Bronchial epithelial cell (primary cell): Measurements from ENCODE around the gene TSPAN13. TPM values are rescaled to one million over a fixed set of nuclear protein-coding genes. Genes with fewer than 3 reads are reported as not detected.
A peak's percentile ranks its signal among the peaks of the same experiment; 100 is the strongest.

Source experiments
- DNase-seq: peaks from one replicate; pipeline ENCODE4 v3.0.0-alpha.2; 2010; ENCODE audit warnings: low read depth
- FAIRE-seq: peaks from 2 replicates; lab custom pipeline; 2011; peaks lifted over from hg19 to GRCh38; lab: Jason Lieb, UNC
- H3K27me3 ChIP-seq: 2 replicates; pipeline ENCODE4 v1.5.1; 2011; ENCODE audit warnings: low read length; ENCODE audit not compliant: control insufficient read depth, insufficient read depth
- H3K36me3 ChIP-seq: 2 replicates; pipeline ENCODE4 v1.5.1; 2011; ENCODE audit warnings: low read length; ENCODE audit not compliant: control insufficient read depth, insufficient read depth
- H3K4me3 ChIP-seq: 2 replicates; pipeline ENCODE4 v1.5.1; 2011; ENCODE audit warnings: mild to moderate bottlenecking, low read depth, low read length, control low read depth
- CTCF ChIP-seq: IDR thresholded peaks from 2 replicates; pipeline ENCODE4 v1.5.1; 2011; ENCODE audit warnings: mild to moderate bottlenecking, moderate library complexity, low read length, control low read depth, inconsistent platforms; ENCODE audit not compliant: insufficient read depth, severe bottlenecking
- total RNA-seq: library from RNA; depleted of rRNA; stranded (reverse); fragments of >200 nt; gene quantifications from 2 replicates; pipeline ENCODE4 v1.2.1, GENCODE V29; 2014

TSPAN13 gene
- total RNA-seq, 1 donor from 2014 or later = 41.6 TPM

- H3K27me3 ChIP-seq = no peaks in the 10 kb centered on the region
- H3K36me3 ChIP-seq = no peaks in the 10 kb centered on the region
- peak; percentile 13 for DNase-seq
- no peak for TF ChIP-seq CTCF
- H3K4me3 ChIP-seq = no peak overlapping the region
- no peak for FAIRE-seq
These were observed 40.6 kb upstream of the TSPAN13 start for GRCh38 chr7:16712916-16713315.

DNA sequence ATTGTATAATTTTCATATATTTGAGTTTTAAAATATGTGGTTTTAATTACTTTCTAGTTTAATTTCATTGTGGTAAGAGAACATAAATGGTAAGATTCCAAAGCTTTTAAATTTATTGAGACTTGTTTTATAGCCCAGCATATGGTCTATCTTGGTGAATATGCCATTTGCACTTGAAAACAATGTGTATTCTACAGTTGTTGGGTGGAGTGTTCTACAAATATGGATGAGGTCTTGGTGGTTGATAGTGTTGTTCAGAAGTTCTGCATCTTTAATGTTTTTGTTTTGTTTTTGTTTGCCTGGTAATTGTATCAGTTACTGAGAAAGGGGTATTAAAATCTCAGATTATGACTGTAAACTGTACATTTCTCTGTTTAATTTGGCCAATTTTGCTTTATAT lies 37.6 kb upstream of the TSPAN13 start:
- TF ChIP-seq CTCF = no peak
- H3K27me3 ChIP-seq = no peaks in the 10 kb centered on the region
- no peaks in the 10 kb centered on the region for H3K36me3 ChIP-seq
- no peak overlapping the region for H3K4me3 ChIP-seq
- FAIRE-seq (no peak), DNase-seq (no peak)

DNA sequence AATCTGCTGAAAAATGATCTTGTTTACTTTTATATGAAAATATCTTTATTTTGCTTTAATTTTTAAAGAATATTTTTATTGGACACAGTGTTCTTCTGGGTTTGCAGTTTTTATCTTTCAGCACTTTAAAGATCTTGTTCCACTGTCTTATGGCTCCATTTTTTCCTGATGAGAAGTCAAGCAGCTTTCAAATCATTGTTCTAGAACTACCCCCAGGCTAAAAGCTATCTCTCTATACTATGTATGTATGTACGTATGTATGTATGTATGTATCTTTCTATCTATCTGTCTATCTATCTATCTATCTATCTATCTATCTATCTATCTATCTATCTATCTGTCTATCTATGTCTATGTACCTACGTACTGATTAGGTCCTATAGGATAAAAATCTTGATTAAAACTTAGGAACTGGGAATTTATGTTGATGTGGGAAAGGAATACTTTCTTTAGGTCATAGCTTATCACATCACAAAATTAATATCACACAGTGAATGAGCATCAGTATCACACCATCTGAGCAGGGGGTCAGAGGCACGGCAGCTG lies 35.4 kb upstream of the TSPAN13 start:
- Histone ChIP-seq H3K4me3 (no peak overlapping the region), H3K36me3 (no peaks in the 10 kb centered on the region), H3K27me3 (no peaks in the 10 kb centered on the region)
- TF ChIP-seq CTCF = no peak
- DNase-seq (no peak), FAIRE-seq (no peak)

DNA sequence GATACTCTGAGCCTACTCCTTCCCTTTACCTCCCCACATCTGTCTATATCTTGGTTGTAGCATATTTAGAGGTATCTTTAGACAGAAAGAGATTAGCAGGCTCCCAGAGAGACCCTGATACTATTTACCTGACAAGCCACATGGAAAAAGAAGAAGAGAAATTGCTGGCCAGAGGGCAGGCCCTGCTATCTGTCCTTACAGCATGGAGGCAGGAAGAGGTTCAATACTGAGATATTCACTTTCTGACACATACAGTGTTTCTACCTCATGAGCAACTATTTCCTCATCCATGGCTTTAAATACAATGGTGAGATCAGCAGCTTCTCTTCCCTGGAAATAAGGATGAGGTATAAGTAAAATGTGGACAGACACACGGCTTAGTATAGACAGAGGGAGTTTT lies 33.9 kb upstream of the TSPAN13 start:
- peak; percentile 68 for DNase-seq
- H3K4me3 ChIP-seq = no peak overlapping the region
- FAIRE-seq = no peak
- H3K27me3 ChIP-seq = no peaks in the 10 kb centered on the region
- H3K36me3 ChIP-seq = no peaks in the 10 kb centered on the region
- no peak for TF ChIP-seq CTCF

- FAIRE-seq = no peak
- DNase-seq = no peak
- no peaks in the 10 kb centered on the region for H3K27me3 ChIP-seq
- no peaks in the 10 kb centered on the region for H3K36me3 ChIP-seq
- H3K4me3 ChIP-seq = no peak overlapping the region
- no peak for TF ChIP-seq CTCF
These were observed 32.0 kb upstream of the TSPAN13 start for GRCh38 chr7:16721541-16721940.

DNA sequence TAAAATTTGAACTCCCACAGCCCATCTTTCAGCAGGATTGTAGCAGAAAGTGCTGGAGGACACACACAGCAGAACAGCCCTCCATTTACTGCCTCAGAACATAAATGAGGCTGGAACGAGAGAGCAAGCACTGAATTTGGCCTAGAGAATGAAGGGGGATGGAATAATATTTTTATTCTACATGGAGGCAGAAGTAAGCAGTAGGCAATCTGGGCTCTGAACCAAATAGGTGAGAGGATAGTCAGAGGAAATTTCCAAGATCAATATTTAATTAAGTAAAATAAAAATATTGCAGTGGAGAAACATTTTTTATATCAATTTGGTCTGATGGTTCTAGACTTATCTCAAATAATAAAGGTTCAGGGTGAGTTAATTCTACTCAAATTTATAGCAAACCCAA lies 29.2 kb upstream of the TSPAN13 start:
- no peak for FAIRE-seq
- Histone ChIP-seq H3K36me3 (no peaks in the 10 kb centered on the region), H3K4me3 (no peak overlapping the region), H3K27me3 (no peaks in the 10 kb centered on the region)
- no peak for TF ChIP-seq CTCF
- no peak for DNase-seq
